ENCODE data around the gene SP2. TPM values are rescaled to one million over a fixed set of nuclear protein-coding genes. Genes with fewer than 3 reads are reported as not detected.
A peak's percentile ranks its signal among the peaks of the same experiment; 100 is the strongest.

SP2 gene
- total and polyA plus RNA-seq, 12 donors, result 1.8 to 21.1 (median 10.1) TPM

DNA sequence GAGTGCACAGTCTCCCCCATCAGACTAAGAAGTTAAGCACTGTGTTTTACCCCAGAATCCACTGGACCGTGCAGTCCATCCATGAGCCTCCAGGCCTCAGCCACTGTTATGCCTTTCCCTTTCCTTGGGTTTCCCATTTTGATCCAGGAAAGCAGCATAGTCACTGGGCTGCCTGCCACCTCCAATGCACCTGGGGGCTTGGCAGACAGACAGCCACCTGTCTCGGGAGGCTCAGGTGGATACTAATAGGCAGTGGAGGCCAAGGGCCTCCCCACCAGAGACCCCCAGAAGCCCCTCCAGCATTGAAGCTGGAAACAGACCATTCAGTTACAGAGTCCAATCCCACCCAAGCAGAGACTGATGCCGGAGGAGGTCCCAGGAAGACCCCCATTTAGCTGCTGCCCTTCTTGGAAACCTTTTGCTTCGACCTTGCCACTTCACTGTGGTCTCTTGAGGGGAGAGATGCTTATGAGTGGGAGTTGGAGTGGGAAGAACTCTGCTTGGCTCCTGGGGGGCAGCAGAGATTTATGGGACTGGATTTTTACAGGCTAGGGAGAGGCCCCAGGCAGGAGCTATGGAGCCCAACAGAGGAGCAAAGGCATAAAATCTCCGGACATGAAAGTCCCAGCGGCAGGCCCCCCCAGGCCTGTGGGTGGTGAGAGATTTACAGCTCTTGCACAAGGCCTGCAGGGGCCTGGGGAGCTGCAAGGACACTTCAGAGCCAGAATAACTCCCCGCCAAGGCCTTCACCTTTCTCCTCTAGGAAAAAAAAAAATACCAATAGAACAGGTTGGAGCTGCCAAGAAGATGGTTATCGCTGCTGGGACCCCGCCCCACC, 12.2 kb upstream of the SP2 start:
- Histone ChIP-seq H3K4me1 (replicated peaks in 1 of 2) (peaks cover 9 to 20% of the 10 kb centered on the region in 2 donors), H3K27ac (peak overlapping the region in 1 of 5 donors; percentile 6), H3K36me3 (replicated peaks in 1 of 2) (no peaks in the 10 kb centered on the region), H3K4me3 (no peak overlapping the region), H3K27me3 (no peaks in the 10 kb centered on the region), H3K9me3 (replicated peaks in 1 of 3) (no peaks in the 10 kb centered on the region)
- DNase-seq, result peak in 4 of 7 donors; percentile 37 to 70 (median 38)
- 52 to 55% (median 53%) methylated on average over 8 to 9 of the region's 9 CpGs for WGBS, 4 donors
- intact Hi-C loops (cut with DNase I), result no loop called here
- TF ChIP-seq, protein P1, sequence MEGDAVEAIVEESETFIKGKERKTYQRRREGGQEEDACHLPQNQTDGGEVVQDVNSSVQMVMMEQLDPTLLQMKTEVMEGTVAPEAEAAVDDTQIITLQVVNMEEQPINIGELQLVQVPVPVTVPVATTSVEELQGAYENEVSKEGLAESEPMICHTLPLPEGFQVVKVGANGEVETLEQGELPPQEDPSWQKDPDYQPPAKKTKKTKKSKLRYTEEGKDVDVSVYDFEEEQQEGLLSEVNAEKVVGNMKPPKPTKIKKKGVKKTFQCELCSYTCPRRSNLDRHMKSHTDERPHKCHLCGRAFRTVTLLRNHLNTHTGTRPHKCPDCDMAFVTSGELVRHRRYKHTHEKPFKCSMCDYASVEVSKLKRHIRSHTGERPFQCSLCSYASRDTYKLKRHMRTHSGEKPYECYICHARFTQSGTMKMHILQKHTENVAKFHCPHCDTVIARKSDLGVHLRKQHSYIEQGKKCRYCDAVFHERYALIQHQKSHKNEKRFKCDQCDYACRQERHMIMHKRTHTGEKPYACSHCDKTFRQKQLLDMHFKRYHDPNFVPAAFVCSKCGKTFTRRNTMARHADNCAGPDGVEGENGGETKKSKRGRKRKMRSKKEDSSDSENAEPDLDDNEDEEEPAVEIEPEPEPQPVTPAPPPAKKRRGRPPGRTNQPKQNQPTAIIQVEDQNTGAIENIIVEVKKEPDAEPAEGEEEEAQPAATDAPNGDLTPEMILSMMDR (IDR thresholded peaks at IDR 0.05), result no peak
- TF ChIP-seq POLR2A (IDR thresholded peaks at IDR 0.05), result no peak

DNA sequence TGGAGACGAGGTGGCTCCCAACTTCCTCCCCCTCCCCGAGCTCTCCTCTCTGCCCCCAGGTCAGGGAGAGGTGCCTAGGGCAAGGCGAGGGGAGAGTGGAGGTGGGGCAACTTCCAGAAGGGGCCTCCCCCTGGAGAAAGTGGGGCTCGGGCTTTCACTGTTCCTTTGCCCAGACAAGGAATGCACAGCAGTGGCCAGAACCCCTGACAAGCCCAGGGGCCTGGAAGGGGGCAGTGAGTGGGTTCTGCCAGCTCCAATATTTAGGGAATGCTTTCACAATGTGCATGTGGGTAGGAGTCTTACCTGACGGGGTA, 11.7 kb upstream of the SP2 start:
- no peaks in the 10 kb centered on the region for H3K27me3 ChIP-seq
- peaks cover 9 to 20% of the 10 kb centered on the region in 2 donors for H3K4me1 ChIP-seq (replicated peaks in 1 of 2)
- WGBS, 4 donors, result 24 to 37% (median 31%) methylated on average over 5 of the region's 5 CpGs
- intact Hi-C loops (cut with DNase I), result no loop called here
- H3K9me3 ChIP-seq (replicated peaks in 1 of 3), result no peaks in the 10 kb centered on the region
- TF ChIP-seq POLR2A (IDR thresholded peaks at IDR 0.05), result no peak
- TF ChIP-seq, protein P1 (IDR thresholded peaks at IDR 0.05), result no peak
- no peak overlapping the region for H3K27ac ChIP-seq
- DNase-seq, result no peak
- no peak overlapping the region for H3K4me3 ChIP-seq
- no peaks in the 10 kb centered on the region for H3K36me3 ChIP-seq (replicated peaks in 1 of 2)

DNA sequence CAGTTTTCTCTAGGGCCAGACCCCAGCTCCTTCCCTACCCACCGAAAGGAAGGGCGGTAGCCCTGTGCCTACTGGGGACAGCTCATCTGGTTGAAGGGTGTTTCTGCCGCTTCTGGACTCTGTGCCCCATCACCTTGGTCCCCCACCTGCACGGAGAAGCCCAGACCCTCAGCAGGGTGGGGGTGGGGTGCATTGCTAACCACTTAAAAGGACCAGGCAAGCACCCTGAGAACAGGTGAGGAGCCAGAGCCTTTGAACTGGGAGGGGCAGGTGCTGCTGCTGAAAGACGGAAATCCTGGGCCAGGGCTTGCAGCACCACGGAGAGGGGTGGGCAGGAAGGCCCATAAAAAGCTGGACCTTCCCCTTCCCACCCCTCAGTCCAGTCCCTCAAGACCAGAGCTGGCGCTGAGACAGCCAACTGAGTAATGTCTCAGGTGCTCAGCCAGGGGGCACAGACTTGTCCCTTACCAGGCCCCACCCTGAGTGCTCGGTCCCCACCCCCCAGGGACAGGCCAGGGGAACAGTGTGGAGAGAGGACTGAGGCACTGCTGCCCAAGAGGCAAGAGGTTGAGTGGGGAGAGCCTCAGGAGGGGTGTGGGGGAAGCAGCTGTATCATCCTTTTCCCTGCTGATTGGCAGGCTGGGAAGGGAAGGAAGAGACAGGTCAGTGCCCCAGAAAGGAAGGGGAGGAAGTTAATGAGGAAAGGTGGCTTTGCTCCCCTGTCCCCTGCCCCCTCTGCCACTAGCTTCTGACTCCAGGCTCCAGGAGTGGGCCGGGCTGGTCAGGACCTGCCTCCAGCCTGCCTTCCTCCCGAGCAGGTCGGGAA, 10.9 kb upstream of the SP2 start:
- Histone ChIP-seq H3K9me3 (replicated peaks in 1 of 3) (no peaks in the 10 kb centered on the region), H3K4me1 (replicated peaks in 1 of 2) (peaks cover 9 to 20% of the 10 kb centered on the region in 2 donors), H3K27me3 (no peaks in the 10 kb centered on the region), H3K36me3 (replicated peaks in 1 of 2) (no peaks in the 10 kb centered on the region), H3K4me3 (no peak overlapping the region), H3K27ac (no peak overlapping the region)
- intact Hi-C loops (cut with DNase I), result no loop called here
- WGBS, 4 donors, result 65 to 76% (median 73%) methylated on average over 8 to 11 of the region's 11 CpGs
- TF ChIP-seq, protein P1 (IDR thresholded peaks at IDR 0.05), result no peak
- no peak for TF ChIP-seq POLR2A (IDR thresholded peaks at IDR 0.05)
- no peak for DNase-seq

DNA sequence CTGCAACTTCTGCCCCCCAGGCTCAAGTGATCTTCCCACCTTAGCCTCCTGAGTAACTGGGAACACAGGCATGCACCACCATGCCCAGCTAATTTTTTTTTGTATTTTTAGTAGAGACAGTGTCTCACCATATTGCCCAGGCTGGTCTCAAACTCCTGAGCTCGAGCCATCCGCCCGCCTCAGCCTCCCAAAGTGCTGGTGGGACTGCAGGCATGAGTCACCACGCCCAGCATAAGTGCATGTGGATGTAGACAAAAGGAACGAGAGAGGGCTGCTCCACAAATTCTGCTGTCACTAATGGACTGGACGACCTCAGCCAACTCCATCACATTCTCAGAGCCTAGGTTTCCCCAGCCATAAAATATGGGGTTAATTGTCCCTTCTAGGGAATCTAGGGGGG, 7.7 kb upstream of the SP2 start:
- DNase-seq, result no peak
- no peaks in the 10 kb centered on the region for H3K27me3 ChIP-seq
- WGBS, 4 donors, result 74 to 85% (median 84%) methylated on average over 6 of the region's 6 CpGs
- TF ChIP-seq POLR2A (IDR thresholded peaks at IDR 0.05), result no peak
- TF ChIP-seq, protein P1 (IDR thresholded peaks at IDR 0.05), result no peak
- H3K36me3 ChIP-seq (replicated peaks in 1 of 2), result no peaks in the 10 kb centered on the region
- H3K4me3 ChIP-seq, result no peak overlapping the region
- H3K9me3 ChIP-seq (replicated peaks in 1 of 3), result no peaks in the 10 kb centered on the region
- peaks cover 9 to 20% of the 10 kb centered on the region in 2 donors for H3K4me1 ChIP-seq (replicated peaks in 1 of 2)
- H3K27ac ChIP-seq, result no peak overlapping the region
- intact Hi-C loops (cut with DNase I), result loop anchor here in 1 of 2 donors (2.0 kb wide), 1 partner anchor 43 kb away; no protein-coding TSS in a partner anchor
